GM21576 (cell line): ENCODE data around the gene HDAC8.
A peak's percentile ranks its signal among the peaks of the same experiment; 100 is the strongest.

ENCODE experiments used
- ATAC-seq: cut with Tn5 transposase; IDR thresholded peaks from one replicate; pipeline ENCODE4 v1.9.1; 2021; ENCODE audit warnings: mild to moderate bottlenecking, moderate library complexity; ENCODE audit not compliant: unreplicated experiment

The HDAC8 gene

GRCh38 chrX:72381439-72382201 lies 191.0 kb downstream of the HDAC8 start:
- no peak for ATAC-seq

GRCh38 chrX:72376124-72376523 lies 196.5 kb downstream of the HDAC8 start:
- no peak for ATAC-seq

GRCh38 chrX:72373136-72373535 lies 199.5 kb downstream of the HDAC8 start:
- no peak for ATAC-seq

- no peak for ATAC-seq
Measured at GRCh38 chrX:72372735-72373134, 199.9 kb downstream of the HDAC8 start.

GRCh38 chrX:72371405-72371804 lies 201.2 kb downstream of the HDAC8 start:
- no peak for ATAC-seq

- ATAC-seq, result no peak
Measured at GRCh38 chrX:72368796-72369195, 203.8 kb downstream of the HDAC8 start.

GRCh38 chrX:72367516-72367915 lies 205.1 kb downstream of the HDAC8 start:
- no peak for ATAC-seq

GRCh38 chrX:72366701-72367454 lies 205.8 kb downstream of the HDAC8 start:
- ATAC-seq, result no peak

GRCh38 chrX:72366178-72366577 lies 206.5 kb downstream of the HDAC8 start:
- ATAC-seq, result no peak

- ATAC-seq, result no peak
Measured at GRCh38 chrX:72365126-72365525, 207.5 kb downstream of the HDAC8 start.

- ATAC-seq, result no peak
Measured at GRCh38 chrX:72360326-72360725, 212.3 kb downstream of the HDAC8 start.

- ATAC-seq, result no peak
Measured at GRCh38 chrX:72358313-72358712, 214.3 kb downstream of the HDAC8 start.

- ATAC-seq, result no peak
Measured at GRCh38 chrX:72352786-72353185, 219.9 kb downstream of the HDAC8 start.

GRCh38 chrX:72351606-72352334 lies 220.9 kb downstream of the HDAC8 start:
- ATAC-seq, result no peak

GRCh38 chrX:72349190-72349589 lies 223.5 kb downstream of the HDAC8 start:
- peak; percentile 96 for ATAC-seq

- no peak for ATAC-seq
Measured at GRCh38 chrX:72348247-72348979, 224.2 kb downstream of the HDAC8 start.

- ATAC-seq, result no peak
Measured at GRCh38 chrX:72347366-72347765, 225.3 kb downstream of the HDAC8 start.

GRCh38 chrX:72346302-72346949 lies 226.2 kb downstream of the HDAC8 start:
- no peak for ATAC-seq

- no peak for ATAC-seq
Measured at GRCh38 chrX:72340626-72341025, 232.0 kb downstream of the HDAC8 start.

GRCh38 chrX:72340041-72340440 lies 232.6 kb downstream of the HDAC8 start:
- ATAC-seq, result no peak
